Activated naive CD4-positive, alpha-beta T cell treated with anti-CD3 and anti-CD28 coated beads, Interleukin-2, amount 10 ng/mL, durations not matched to agents 5 hours and 36 hours (primary cell): Measurements from ENCODE around the gene HCN2. TPM values are rescaled to one million over a fixed set of nuclear protein-coding genes. Genes with fewer than 3 reads are reported as not detected.

Experiments
- total RNA-seq, 2 experiments: library from RNA; stranded (reverse); gene quantifications; one replicate each; pipeline ENCODE4 v1.2.3, GENCODE V29; 2021

Gene HCN2
- 1 to 10 TPM; 5.2 to 5.6 TPM for total RNA-seq

GRCh38 chr19:589693-590395, at the start of gene HCN2:
TSS of gene HCN2 (plus strand) at chr19:589881. CDS start at chr19:589946, 65 bp downstream.

GRCh38 chr19:543910-544608, 45.6 kb upstream of the HCN2 start, which contains the start of gene GZMM:
TSS of gene GZMM (plus strand) at chr19:544053. CDS start at chr19:544072, 19 bp downstream.

DNA sequence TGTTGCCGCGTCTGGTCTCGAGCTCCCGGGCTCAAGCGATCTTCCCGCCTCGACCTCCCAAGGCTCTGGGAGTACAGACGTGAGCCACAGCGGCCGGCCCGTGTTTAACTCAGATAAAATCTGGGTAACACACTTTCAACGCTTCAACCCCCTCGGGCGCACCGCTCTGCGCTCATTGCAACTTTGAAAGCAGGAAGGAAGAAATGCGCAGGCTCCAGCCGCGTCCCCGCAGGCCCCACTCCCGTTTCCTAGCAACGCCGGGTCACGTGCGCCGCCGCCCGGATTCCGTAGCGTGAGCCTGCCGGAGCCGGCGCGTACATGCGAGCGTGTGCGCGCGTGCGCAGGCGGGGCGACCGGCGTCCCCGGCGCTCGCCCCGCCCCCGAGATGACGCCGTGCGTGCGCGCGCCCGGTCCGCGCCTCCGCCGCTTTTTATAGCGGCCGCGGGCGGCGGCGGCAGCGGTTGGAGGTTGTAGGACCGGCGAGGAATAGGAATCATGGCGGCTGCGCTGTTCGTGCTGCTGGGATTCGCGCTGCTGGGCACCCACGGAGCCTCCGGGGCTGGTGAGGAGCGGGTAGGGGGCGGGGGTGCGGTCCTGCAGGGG, 17.4 kb upstream of the HCN2 start, which contains the start of gene BSG:
Gene BSG, plus strand, starts transcription at position 457 of the 603 bp plus-strand sequence. Its CDS starts 39 bp downstream, at position 496.

GRCh38 chr19:633068-633785, 43.5 kb downstream of the HCN2 start, which contains the start of gene POLRMT:
TSS of gene POLRMT (minus strand) at chr19:633537. CDS start at chr19:633512, 25 bp downstream.

DNA sequence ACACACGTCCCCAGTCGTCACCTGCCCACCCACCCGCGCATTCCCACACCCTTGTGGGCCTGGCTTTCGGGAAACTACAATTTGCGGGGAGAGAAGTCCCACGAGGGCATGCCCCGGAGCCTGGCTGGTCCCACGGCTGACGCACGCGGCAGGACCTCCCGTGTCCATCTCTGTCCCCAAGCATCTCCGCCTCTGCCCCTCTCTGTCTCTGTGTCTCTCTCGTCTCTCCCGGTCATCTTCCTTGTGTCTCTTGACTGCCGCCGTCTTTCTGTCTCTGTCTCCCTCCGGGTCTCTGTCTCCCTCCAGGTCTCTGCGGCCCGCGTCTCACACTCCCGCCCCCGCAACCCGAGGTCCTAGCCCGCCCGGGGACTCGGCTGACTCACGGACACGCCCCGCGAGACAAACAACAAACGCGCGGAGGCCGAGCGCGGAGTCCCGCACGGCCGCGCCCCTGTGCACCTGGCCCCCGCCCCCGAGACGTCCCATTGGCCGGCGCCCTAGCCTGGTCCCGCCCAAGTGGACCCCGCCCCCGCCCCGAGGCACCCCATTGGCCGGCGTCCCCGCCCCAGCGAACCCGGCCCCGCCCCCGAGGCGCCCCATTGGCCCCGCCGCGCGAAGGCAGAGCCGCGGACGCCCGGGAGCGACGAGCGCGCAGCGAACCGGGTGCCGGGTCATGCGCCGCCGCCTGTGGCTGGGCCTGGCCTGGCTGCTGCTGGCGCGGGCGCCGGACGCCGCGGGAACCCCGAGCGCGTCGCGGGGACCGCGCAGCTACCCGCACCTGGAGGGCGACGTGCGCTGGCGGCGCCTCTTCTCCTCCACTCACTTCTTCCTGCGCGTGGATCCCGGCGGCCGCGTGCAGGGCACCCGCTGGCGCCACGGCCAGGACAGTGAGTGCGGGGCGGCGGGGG, 49.8 kb downstream of the HCN2 start, which contains the start of gene FGF22:
Gene FGF22, plus strand, starts transcription at position 627 of the 908 bp plus-strand sequence. Its CDS starts 47 bp downstream, at position 674.

GRCh38 chr19:662962-663681, 73.4 kb downstream of the HCN2 start, which contains the start of gene RNF126:
TSS of gene RNF126 (minus strand) at chr19:663214. CDS start at chr19:663121, 93 bp downstream.

Other genes starting within 250 kb of the HCN2 start
- gene MIER2, start 245.1 kb upstream of the HCN2 start, total RNA-seq: 10 to 100 TPM; 22.5 to 24.4 TPM
- gene C2CD4C, start 180.7 kb upstream of the HCN2 start, total RNA-seq: under 1 TPM; 0.14 to 0.20 TPM
- gene SHC2, start 128.8 kb upstream of the HCN2 start, total RNA-seq: not detected
- under 1 TPM; 0.26 to 0.53 TPM for gene MADCAM1, start 93.4 kb upstream of the HCN2 start, total RNA-seq
- gene TPGS1, start 82.4 kb upstream of the HCN2 start, total RNA-seq: 10 to 100 TPM; 28.3 to 31.9 TPM
- gene CDC34, start 58.1 kb upstream of the HCN2 start, total RNA-seq: 10 to 100 TPM; 50.5 to 51.4 TPM
- 10 to 100 TPM; 49.7 to 52.1 TPM for gene GZMM, start 45.8 kb upstream of the HCN2 start, total RNA-seq
- gene BSG, start 17.3 kb upstream of the HCN2 start, total RNA-seq: 100 to 1,000 TPM; 192 to 193 TPM
- gene POLRMT, start 43.7 kb downstream of the HCN2 start, total RNA-seq: 10 to 100 TPM; 51.6 to 54.5 TPM
- gene FGF22, start 50.0 kb downstream of the HCN2 start, total RNA-seq: not detected
- gene RNF126, start 73.3 kb downstream of the HCN2 start, total RNA-seq: 10 to 100 TPM; 76.1 to 78.9 TPM
- gene FSTL3, start 86.5 kb downstream of the HCN2 start, total RNA-seq: 1 to 10 TPM; 3.6 to 3.9 TPM
- not detected for gene PRSS57, start 105.6 kb downstream of the HCN2 start, total RNA-seq
- not detected for gene PALM, start 119.1 kb downstream of the HCN2 start, total RNA-seq
- gene MISP, start 161.2 kb downstream of the HCN2 start, total RNA-seq: not detected
- 100 to 1,000 TPM; 385 to 395 TPM for gene PTBP1, start 207.6 kb downstream of the HCN2 start, total RNA-seq
- gene PLPPR3, start 232.1 kb downstream of the HCN2 start, total RNA-seq: not detected
- gene AZU1, start 238.0 kb downstream of the HCN2 start, total RNA-seq: not detected